BJ (cell line): ENCODE data around the gene STEAP3. TPM values are rescaled to one million over a fixed set of nuclear protein-coding genes. Genes with fewer than 3 reads are reported as not detected.

Experiments
- CTCF ChIA-PET: fragments of 350-600 bp; formaldehyde crosslinking; extraction: SDS; loops from one replicate; lab custom pipeline; 2021; ENCODE audit warnings: antibody characterized with exemption, inconsistent platforms; lab: Yijun Ruan, JAX
- POLR2A ChIA-PET: fragments of 300-600 bp; sonication (Branson Sonifier 250); formaldehyde crosslinking; extraction: SDS; loops from one replicate; lab custom pipeline; 2021; ENCODE audit warnings: antibody characterized with exemption; lab: Charles Lee
- DNase-seq: peaks from one replicate; pipeline ENCODE4 v3.0.0-alpha.2; 2011; ENCODE audit warnings: low read depth
- H3K27me3 ChIP-seq: 2 replicates; pipeline ENCODE4 v1.6.0; 2011; ENCODE audit warnings: low read length; ENCODE audit not compliant: control insufficient read depth, insufficient read depth
- H3K36me3 ChIP-seq: 2 replicates; pipeline ENCODE4 v1.5.1; 2011; ENCODE audit warnings: low read length; ENCODE audit not compliant: control insufficient read depth, insufficient read depth
- H3K4me3 ChIP-seq: 2 replicates; pipeline ENCODE4 v1.5.1; 2011; ENCODE audit warnings: low read depth, mild to moderate bottlenecking, control low read depth, low read length
- CTCF ChIP-seq: IDR thresholded peaks from 2 replicates; pipeline ENCODE4 v1.5.1; 2011; ENCODE audit warnings: low read depth, mild to moderate bottlenecking, control low read depth, inconsistent platforms, low read length, moderate library complexity; ENCODE audit not compliant: insufficient read depth
- polyA plus RNA-seq: library from polyadenylated mRNA; depleted of rRNA; stranded (reverse); fragments of >200 nt; gene quantifications from 2 replicates; pipeline ENCODE4 v1.2.3, GENCODE V29; 2011

STEAP3 gene
- polyA plus RNA-seq, 1 experiment: 13.9 TPM

- POLR2A ChIA-PET: no interaction called here
- CTCF ChIA-PET: interaction anchor here (0.9 to 7.1 kb wide), 4 partner anchors 7 to 412 kb away, joined by 3 to 71 read pairs (median 28); no protein-coding TSS in a partner anchor
- no peaks in the 10 kb centered on the region for H3K27me3 ChIP-seq
- no peak overlapping the region for H3K4me3 ChIP-seq
- DNase-seq: no peak
- no peaks in the 10 kb centered on the region for H3K36me3 ChIP-seq
- no peak for TF ChIP-seq CTCF
These were observed 71.0 kb downstream of the STEAP3 start for GRCh38 chr2:119294671-119295070.

DNA sequence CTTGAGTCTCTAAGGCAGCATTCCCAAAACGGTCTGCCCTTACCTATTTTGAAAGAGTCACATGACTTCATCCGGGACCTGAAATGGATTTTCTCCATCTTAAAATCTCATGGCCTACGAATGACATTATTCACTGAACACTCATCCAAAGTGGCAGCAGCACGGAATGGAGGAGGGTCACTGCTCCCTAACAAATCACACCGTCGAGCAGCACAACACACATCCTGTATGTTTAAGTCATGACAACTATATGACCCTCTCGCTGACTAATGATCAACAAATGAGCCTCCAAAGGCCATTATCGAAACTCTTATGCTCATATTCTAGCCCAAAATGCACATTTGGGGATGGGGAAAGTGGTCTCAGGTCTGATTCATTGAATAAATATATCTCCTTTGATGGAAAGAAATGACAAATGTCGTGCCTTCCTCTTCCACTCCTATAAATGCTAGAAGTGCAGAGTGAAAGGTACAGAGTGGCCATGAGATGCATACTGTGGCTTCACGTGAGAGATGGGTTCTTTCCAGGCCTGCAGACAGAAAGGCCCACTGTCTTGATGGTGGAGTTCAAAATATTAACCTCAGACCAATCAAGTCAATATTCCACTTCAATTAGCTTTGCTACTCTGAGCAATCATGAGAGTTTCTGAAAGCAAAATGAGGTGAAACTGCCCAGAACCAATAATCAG, 72.2 kb downstream of the STEAP3 start:
- CTCF ChIA-PET: interaction anchor here (0.9 to 7.1 kb wide), 2 partner anchors 30 to 413 kb away, joined by 3 to 71 read pairs; no protein-coding TSS in a partner anchor
- POLR2A ChIA-PET: no interaction called here
- Histone ChIP-seq H3K27me3 (no peaks in the 10 kb centered on the region), H3K4me3 (no peak overlapping the region), H3K36me3 (no peaks in the 10 kb centered on the region)
- no peak for DNase-seq
- TF ChIP-seq CTCF: no peak

- no peak for TF ChIP-seq CTCF
- H3K36me3 ChIP-seq: no peaks in the 10 kb centered on the region
- ChIA-PET POLR2A (no interaction called here), CTCF (interaction anchor here (0.9 to 6.9 kb wide), 3 partner anchors 10 to 420 kb away, joined by 3 to 52 read pairs (median 3); no protein-coding TSS in a partner anchor)
- H3K27me3 ChIP-seq: no peaks in the 10 kb centered on the region
- DNase-seq: no peak
- no peak overlapping the region for H3K4me3 ChIP-seq
These were observed 77.8 kb downstream of the STEAP3 start for GRCh38 chr2:119301413-119301812.

GRCh38 chr2:119304847-119305246, 81.2 kb downstream of the STEAP3 start:
- CTCF ChIA-PET: interaction anchor here (1.0 to 6.9 kb wide), 2 partner anchors 14 to 423 kb away, joined by 3 to 52 read pairs; no protein-coding TSS in a partner anchor
- no peak for DNase-seq
- Histone ChIP-seq H3K27me3 (no peaks in the 10 kb centered on the region), H3K36me3 (no peaks in the 10 kb centered on the region), H3K4me3 (no peak overlapping the region)
- POLR2A ChIA-PET: no interaction called here
- TF ChIP-seq CTCF: no peak

GRCh38 chr2:119305497-119306195, 82.0 kb downstream of the STEAP3 start:
- POLR2A ChIA-PET: no interaction called here
- H3K36me3 ChIP-seq: no peaks in the 10 kb centered on the region
- CTCF ChIA-PET: interaction anchor here (0.7 to 6.9 kb wide), 2 partner anchors 14 to 118 kb away, joined by 4 to 52 read pairs; no protein-coding TSS in a partner anchor
- no peak for TF ChIP-seq CTCF
- no peak for DNase-seq
- H3K4me3 ChIP-seq: no peak overlapping the region
- no peaks in the 10 kb centered on the region for H3K27me3 ChIP-seq
